Heart left ventricle (tissue), 16 donors: ENCODE results near the gene NRDC. TPM values are rescaled to one million over a fixed set of nuclear protein-coding genes. Genes with fewer than 3 reads are reported as not detected.

Experiments used
- ATAC-seq, 4 donors: fragments of 200-7000 bp; cut with Tn5 transposase; one replicate each; pipeline ENCODE4 v1.9.1; 2020 to 2022; ENCODE audit warnings: moderate library complexity in 4 of 4, mild to moderate bottlenecking in 3 of 4, moderate number of reproducible peaks in 1 of 4
- DNase-seq, 5 donors: peaks; one replicate each; pipeline ENCODE4 v3.0.0-alpha.2; 2020
- H3K27ac ChIP-seq, 12 donors: fragments of 200-600 bp; sonication (generic) in 4 of 12; one replicate each; pipeline versions ENCODE4 v1.5.0 to v1.8.0; 2016 to 2022; ENCODE audit warnings: mild to moderate bottlenecking in 2 of 12
- H3K27me3 ChIP-seq, 9 donors: fragments of 200-600 bp; sonication (generic) in 2 of 9; one replicate each; pipeline versions ENCODE4 v1.5.1 to v1.8.0; 2016 to 2022; ENCODE audit warnings: mild to moderate bottlenecking in 3 of 9
- H3K36me3 ChIP-seq, 9 donors: fragments of 200-600 bp; sonication (generic) in 2 of 9; one replicate each; pipeline versions ENCODE4 v1.5.0 to v1.8.0; 2018 to 2022; ENCODE audit warnings: mild to moderate bottlenecking in 2 of 9
- H3K4me1 ChIP-seq, 12 donors: fragments of 200-600 bp; sonication (generic) in 4 of 12; one replicate each; pipeline versions ENCODE4 v1.5.0 to v1.8.0; 2016 to 2022; ENCODE audit warnings: mild to moderate bottlenecking in 3 of 12
- H3K4me3 ChIP-seq, 12 donors: fragments of 200-600 bp; sonication (generic) in 4 of 12; one replicate each; pipeline versions ENCODE4 v1.5.0 to v1.8.0; 2017 to 2022; ENCODE audit warnings: mild to moderate bottlenecking in 9 of 12, moderate library complexity in 4 of 12
- H3K9me3 ChIP-seq, 12 donors: fragments of 200-600 bp; sonication (generic) in 4 of 12; one replicate each; pipeline versions ENCODE4 v1.5.0 to v1.8.0; 2016 to 2022; ENCODE audit warnings: mild to moderate bottlenecking in 1 of 12
- CTCF ChIP-seq, 12 donors: fragments of 200-600 bp; sonication (generic) in 4 of 12; IDR thresholded peaks; one replicate each; pipeline versions ENCODE4 v1.5.0 to v1.8.0; 2018 to 2022; ENCODE audit warnings: antibody characterized with exemption in 12 of 12, mild to moderate bottlenecking in 5 of 12
- POLR2A ChIP-seq, 2 donors: fragments of 450-650 bp; IDR thresholded peaks; one replicate each; pipeline ENCODE4 v1.6.1; 2017; ENCODE audit warnings: antibody characterized with exemption in 2 of 2, mild to moderate bottlenecking in 2 of 2, moderate library complexity in 2 of 2
- WGBS, 4 donors: extraction: QIAGEN DNeasy Blood & Tissue Kit in 2 of 4; methylation state at CpG; one replicate each; pipeline versions ENCODE4 v1.1.5 to v1.1.7; 2013 to 2018; 5-methylcytosine and 5-hydroxymethylcytosine counted together
- intact Hi-C, 10 donors: fragments of 100-400 bp; cut with DNase I; formaldehyde crosslinking; loops; one replicate each; pipeline versions ENCODE4 v1.11.1 to v1.14.2; 2022
- polyA plus RNA-seq, 2 donors: library from polyadenylated mRNA; stranded (reverse); fragments of 200-250 nt; gene quantifications; one replicate each; pipeline ENCODE4 v1.2.3, GENCODE V29; 2013
- total RNA-seq, 9 donors: library from RNA; depleted of rRNA in 2 of 9; stranded (reverse); fragments of >200 nt in 2 of 9; fragmentation: NEBNext Ultra II Directional in 3 of 9; extraction: Animal tissue kit (Norgen Biotek cat#: 25700) in 3 of 9; gene quantifications; one replicate each; pipeline versions ENCODE4 v1.1.0 to v1.2.4, GENCODE V29; 2016 to 2023
- donor health status: ischemic (EF 13 %, LVEDD 7.1; RV severe dilation, severe dysfunction).
- donor health status: healthy with polysubstance abuse.
- donor health status: DM: no; HTN: yes; CAD: no.
- donor health status: DM: no; HTN: no; CAD: no.
- donor health status: ischemic (EF 25% LVEDD 6.9; RV normal size, moderate dysfunction).
- donor health status: ischemic (EF 25% LVEDD 5.7; RV mildly dilated, moderate dysfunction).
- donor health status: healthy.
- donor health status: DM: yes; HTN: yes; CAD: no.
- donor health status: ischemic (EF 35%, LVEDD 5.7; RV mildly dilated, moderate dysfunction).
- donor health status: nonischemic (EF 11% LVEDD 7.7; RV severe dilation, severe dysfunction).
- donor health status: DM: yes; HTN: yes; CAD: no.
- donor health status: PGD.
- donor health status: ischemic (EF 29% LVEDD 5.4; RV normal size, mild dysfunction).
- donor health status: nonischemic (EF 23%, LVEDD 6.1; RV moderate dilation, normal function).

NRDC gene
- total and polyA plus RNA-seq, 11 donors: 89.4 to 152 (median 124) TPM

- intact Hi-C loops: no loop called here
- TF ChIP-seq CTCF (IDR thresholded peaks at IDR 0.05) (no peak), POLR2A (IDR thresholded peaks at IDR 0.05) (no peak)
- ATAC-seq: no peak
- Histone ChIP-seq H3K9me3 (no peaks in the 10 kb centered on the region), H3K27me3 (no peaks in the 10 kb centered on the region), H3K27ac (no peak overlapping the region), H3K4me1 (peaks cover 0 to 11% (median 3%) of the 10 kb centered on the region in 12 donors), H3K4me3 (no peak overlapping the region), H3K36me3 (peaks cover 0 to 100% (median 87%) of the 10 kb centered on the region in 9 donors)
- no peak for DNase-seq
- 81 to 95% (median 91%) methylated on average over 1 of the region's 1 CpG for WGBS, 4 donors
Observed at GRCh38 chr1:51791888-51792287, 86.6 kb downstream of the NRDC start.

GRCh38 chr1:51790385-51790784 is 88.1 kb downstream of the NRDC start:
- WGBS, 4 donors: 91 to 95% (median 94%) methylated on average over 6 of the region's 6 CpGs

GRCh38 chr1:51789342-51789741 is 89.2 kb downstream of the NRDC start:
- peak overlapping the region in 2 of 12 donors; percentile 0 to 18 for H3K27ac ChIP-seq
- 90 to 100% (median 94%) methylated on average over 1 of the region's 1 CpG for WGBS, 4 donors
- no peaks in the 10 kb centered on the region for H3K27me3 ChIP-seq
- peaks cover 0 to 22% (median 7%) of the 10 kb centered on the region in 12 donors for H3K4me1 ChIP-seq
- DNase-seq: no peak
- TF ChIP-seq CTCF (IDR thresholded peaks at IDR 0.05) (no peak), POLR2A (IDR thresholded peaks at IDR 0.05) (no peak)
- H3K36me3 ChIP-seq: peaks cover 0 to 100% (median 99%) of the 10 kb centered on the region in 9 donors
- ATAC-seq: no peak
- H3K9me3 ChIP-seq: no peaks in the 10 kb centered on the region
- intact Hi-C loops: no loop called here
- no peak overlapping the region for H3K4me3 ChIP-seq

More at GRCh38 chr1:51790385-51790784, 88.1 kb downstream of the NRDC start:
- Histone ChIP-seq H3K9me3 (no peaks in the 10 kb centered on the region), H3K27me3 (no peaks in the 10 kb centered on the region), H3K27ac (no peak overlapping the region), H3K4me3 (no peak overlapping the region), H3K4me1 (peaks cover 0 to 12% (median 4%) of the 10 kb centered on the region in 12 donors), H3K36me3 (peaks cover 0 to 100% (median 99%) of the 10 kb centered on the region in 9 donors)
- DNase-seq: no peak
- TF ChIP-seq CTCF (IDR thresholded peaks at IDR 0.05) (no peak), POLR2A (IDR thresholded peaks at IDR 0.05) (no peak)
- intact Hi-C loops: no loop called here
- peak in 1 of 4 donors; percentile 5 for ATAC-seq

- no peak for TF ChIP-seq POLR2A (IDR thresholded peaks at IDR 0.05)
- no peak for TF ChIP-seq CTCF (IDR thresholded peaks at IDR 0.05)
- peaks cover 0 to 100% (median 99%) of the 10 kb centered on the region in 9 donors for H3K36me3 ChIP-seq
- no peaks in the 10 kb centered on the region for H3K9me3 ChIP-seq
- ATAC-seq (no peak), DNase-seq (no peak)
- H3K27ac ChIP-seq: peak overlapping the region in 4 of 12 donors; percentile 0 to 18 (median 6)
- WGBS, 4 donors: 63 to 77% (median 68%) methylated on average over 2 of the region's 2 CpGs
- H3K27me3 ChIP-seq: no peaks in the 10 kb centered on the region
- no peak overlapping the region for H3K4me3 ChIP-seq
- H3K4me1 ChIP-seq: peaks cover 0 to 22% (median 7%) of the 10 kb centered on the region in 12 donors
- intact Hi-C loops: no loop called here
Observed at GRCh38 chr1:51788938-51789337, 89.6 kb downstream of the NRDC start.
